ENCODE data around the gene HTATIP2. TPM values are rescaled to one million over a fixed set of nuclear protein-coding genes. Genes with fewer than 3 reads are reported as not detected.

The HTATIP2 gene
- total RNA-seq, 1 donor from 2014 or later: 34.6 TPM

DNA sequence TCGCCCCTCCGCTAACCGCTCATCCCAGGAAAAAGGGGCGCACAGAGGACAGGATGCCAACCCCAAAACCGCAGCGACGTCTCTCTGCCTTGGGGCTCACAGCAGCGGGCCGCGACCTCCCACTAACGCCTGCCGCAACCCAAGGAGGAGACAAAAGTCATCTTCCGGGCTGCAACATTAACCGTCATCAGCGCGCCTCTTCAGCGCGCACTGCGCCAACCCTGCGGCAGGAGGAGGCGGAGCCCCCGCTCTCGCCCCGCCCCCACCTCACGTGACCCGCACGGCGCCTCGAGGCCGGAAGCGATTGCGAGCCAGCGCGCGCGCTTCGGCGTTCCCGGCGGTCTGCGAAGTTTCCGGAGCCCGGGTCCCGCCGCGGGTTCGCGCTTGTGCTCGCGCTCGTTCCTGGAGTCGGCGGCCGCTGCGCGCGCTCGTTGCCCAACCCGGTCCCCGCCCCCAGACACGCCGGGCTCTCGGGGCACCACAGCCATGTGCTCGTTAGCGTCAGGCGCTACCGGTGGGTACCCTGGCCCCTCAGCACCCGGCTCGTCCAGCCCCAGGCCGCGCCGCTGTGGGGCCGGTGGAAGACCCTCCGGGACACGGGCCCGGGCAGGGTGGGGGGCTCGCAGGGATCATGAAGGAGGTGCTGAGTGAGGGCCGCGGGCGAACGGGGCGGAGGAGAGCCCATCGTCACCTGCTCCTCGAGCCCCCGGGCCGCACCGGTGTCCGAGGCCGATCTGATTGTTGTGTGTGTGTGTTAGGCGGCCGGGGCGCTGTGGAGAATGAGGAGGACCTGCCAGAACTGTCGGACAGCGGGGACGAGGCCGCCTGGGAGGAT, 24.0 kb downstream of the HTATIP2 start, which contains the start of gene PRMT3:
Gene PRMT3 (plus strand): TSS at position 456 of the 835 bp plus-strand sequence. CDS start 31 bp downstream, at position 487.
- H3K4me1 ChIP-seq: peaks cover 0 to 5% of the 10 kb centered on the region in 2 donors
- peak; percentile 66 to 97 for DNase-seq (ENCODE audit: low spot score in 2 of 2)
- H3K9me3 ChIP-seq: no peaks in the 10 kb centered on the region
- peak within 1 kb of the TSS; percentile 84 to 88 for H3K4me3 ChIP-seq
- TF ChIP-seq, protein P1, sequence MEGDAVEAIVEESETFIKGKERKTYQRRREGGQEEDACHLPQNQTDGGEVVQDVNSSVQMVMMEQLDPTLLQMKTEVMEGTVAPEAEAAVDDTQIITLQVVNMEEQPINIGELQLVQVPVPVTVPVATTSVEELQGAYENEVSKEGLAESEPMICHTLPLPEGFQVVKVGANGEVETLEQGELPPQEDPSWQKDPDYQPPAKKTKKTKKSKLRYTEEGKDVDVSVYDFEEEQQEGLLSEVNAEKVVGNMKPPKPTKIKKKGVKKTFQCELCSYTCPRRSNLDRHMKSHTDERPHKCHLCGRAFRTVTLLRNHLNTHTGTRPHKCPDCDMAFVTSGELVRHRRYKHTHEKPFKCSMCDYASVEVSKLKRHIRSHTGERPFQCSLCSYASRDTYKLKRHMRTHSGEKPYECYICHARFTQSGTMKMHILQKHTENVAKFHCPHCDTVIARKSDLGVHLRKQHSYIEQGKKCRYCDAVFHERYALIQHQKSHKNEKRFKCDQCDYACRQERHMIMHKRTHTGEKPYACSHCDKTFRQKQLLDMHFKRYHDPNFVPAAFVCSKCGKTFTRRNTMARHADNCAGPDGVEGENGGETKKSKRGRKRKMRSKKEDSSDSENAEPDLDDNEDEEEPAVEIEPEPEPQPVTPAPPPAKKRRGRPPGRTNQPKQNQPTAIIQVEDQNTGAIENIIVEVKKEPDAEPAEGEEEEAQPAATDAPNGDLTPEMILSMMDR (IDR thresholded peaks at IDR 0.05): peak in 1 of 3 experiments; percentile 97
- peak within 1 kb of the TSS; percentile 86 to 91 for H3K27ac ChIP-seq
- H3K27me3 ChIP-seq: no peaks in the 10 kb centered on the region
- intact Hi-C loops (cut with DNase I): loop anchor here (1.0 to 5.0 kb wide), 2 partner anchors 23 to 225 kb away; no protein-coding TSS in a partner anchor
- peaks cover 8 to 15% of the 10 kb centered on the region in 2 donors for H3K36me3 ChIP-seq

GRCh38 chr11:20388096-20389055, 24.9 kb downstream of the HTATIP2 start:
- H3K27ac ChIP-seq: peak overlapping the region; percentile 86 to 91
- H3K9me3 ChIP-seq: no peaks in the 10 kb centered on the region
- H3K4me1 ChIP-seq: peaks cover 0 to 5% of the 10 kb centered on the region in 2 donors
- peaks cover 6 to 15% of the 10 kb centered on the region in 2 donors for H3K36me3 ChIP-seq
- no peak for DNase-seq (ENCODE audit: low spot score in 2 of 2)
- intact Hi-C loops (cut with DNase I): loop anchor here (5.0 kb wide), 1 partner anchor 224 kb away; no protein-coding TSS in a partner anchor
- H3K4me3 ChIP-seq: peak overlapping the region; percentile 84 to 88
- H3K27me3 ChIP-seq: no peaks in the 10 kb centered on the region
- TF ChIP-seq, protein P1 (IDR thresholded peaks at IDR 0.05): no peak

DNA sequence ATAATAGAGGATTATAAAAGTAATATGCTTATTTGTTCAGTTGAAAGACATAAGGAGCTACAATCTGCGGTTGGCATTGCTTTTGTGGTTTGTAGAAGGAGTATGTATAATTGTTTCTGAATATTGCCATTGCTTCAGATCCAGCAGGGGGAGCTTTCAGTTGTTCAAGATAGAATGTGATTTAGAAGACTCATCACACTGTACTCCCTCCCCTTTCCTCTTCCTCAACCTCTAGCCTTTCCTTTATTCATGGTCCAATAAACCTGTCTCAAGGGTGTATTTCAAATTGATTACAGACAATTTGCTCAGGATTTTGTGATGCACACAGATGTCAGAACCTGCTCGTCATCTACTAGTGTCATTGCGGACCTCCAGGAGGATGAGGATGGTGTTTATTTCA, 33.8 kb downstream of the HTATIP2 start:
- TF ChIP-seq, protein P1 (IDR thresholded peaks at IDR 0.05): peak in 2 of 3 experiments; percentile 11 to 26
- Histone ChIP-seq H3K4me1 (no peaks in the 10 kb centered on the region), H3K27ac (no peak overlapping the region), H3K9me3 (no peaks in the 10 kb centered on the region), H3K36me3 (peaks cover 5 to 41% of the 10 kb centered on the region in 2 donors), H3K27me3 (no peaks in the 10 kb centered on the region), H3K4me3 (no peak overlapping the region)
- intact Hi-C loops (cut with DNase I): no loop called here
- DNase-seq (ENCODE audit: low spot score in 2 of 2): no peak

DNA sequence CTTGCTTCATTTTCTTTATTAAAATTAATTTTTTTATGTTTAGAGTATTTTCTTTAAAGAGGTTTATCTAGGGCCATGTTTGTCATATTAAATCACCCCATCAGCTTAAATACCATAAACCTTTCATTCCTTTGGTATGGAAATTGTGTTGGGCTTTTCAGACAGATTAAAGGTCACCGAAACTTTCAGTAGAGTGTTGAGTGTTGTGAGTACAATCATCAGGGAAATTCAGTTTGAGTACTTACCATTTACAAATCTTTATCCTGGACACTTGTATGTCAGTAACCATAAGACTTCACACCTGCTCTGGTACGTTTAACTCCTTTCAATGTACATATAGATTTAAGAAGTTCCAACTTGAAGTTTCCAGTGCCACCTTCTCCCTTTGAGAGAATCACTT, 36.0 kb downstream of the HTATIP2 start:
- Histone ChIP-seq H3K4me3 (no peak overlapping the region), H3K36me3 (peaks cover 5 to 46% of the 10 kb centered on the region in 2 donors), H3K27me3 (no peaks in the 10 kb centered on the region), H3K4me1 (no peaks in the 10 kb centered on the region), H3K27ac (no peak overlapping the region), H3K9me3 (no peaks in the 10 kb centered on the region)
- intact Hi-C loops (cut with DNase I): no loop called here
- no peak for DNase-seq (ENCODE audit: low spot score in 2 of 2)
- TF ChIP-seq, protein P1 (IDR thresholded peaks at IDR 0.05): no peak

GRCh38 chr11:20403059-20403458, 39.5 kb downstream of the HTATIP2 start:
- no peak overlapping the region for H3K27ac ChIP-seq
- H3K27me3 ChIP-seq: no peaks in the 10 kb centered on the region
- no peak overlapping the region for H3K4me3 ChIP-seq
- no peak for DNase-seq (ENCODE audit: low spot score in 2 of 2)
- peaks cover 5 to 36% of the 10 kb centered on the region in 2 donors for H3K36me3 ChIP-seq
- no peaks in the 10 kb centered on the region for H3K4me1 ChIP-seq
- TF ChIP-seq, protein P1 (IDR thresholded peaks at IDR 0.05): no peak
- no peaks in the 10 kb centered on the region for H3K9me3 ChIP-seq
- intact Hi-C loops (cut with DNase I): no loop called here

Measured in ascending aorta (tissue), 2 donors.